H9 (cell line): Measurements from ENCODE around the gene CASK. TPM values are rescaled to one million over a fixed set of nuclear protein-coding genes. Genes with fewer than 3 reads are reported as not detected.

Experiments
- DNase-seq: peaks from one replicate; pipeline ENCODE4 v3.0.0-alpha.2; 2017
- H2AFZ ChIP-seq: one replicate; pipeline ENCODE4 v1.6.1; 2013; ENCODE audit warnings: mild to moderate bottlenecking, low read length, control low read depth, moderate library complexity
- H2AK5ac ChIP-seq: 2 replicates; pipeline ENCODE4 v1.6.1; 2013; ENCODE audit warnings: low read length, control low read depth, mixed read lengths; ENCODE audit not compliant: insufficient read length
- H2BK120ac ChIP-seq: one replicate; pipeline ENCODE4 v1.6.1; 2013; ENCODE audit warnings: low read depth, mild to moderate bottlenecking, low read length, control low read depth, inconsistent platforms; ENCODE audit not compliant: poor library complexity, severe bottlenecking
- H2BK12ac ChIP-seq: 2 replicates; pipeline ENCODE4 v1.6.1; 2013; ENCODE audit warnings: low read length, control low read depth, mixed read lengths, low read depth; ENCODE audit not compliant: insufficient read length
- H2BK15ac ChIP-seq: 2 replicates; pipeline ENCODE4 v1.6.1; 2013; ENCODE audit warnings: low read depth, low read length, control low read depth
- H2BK20ac ChIP-seq: one replicate; pipeline ENCODE4 v1.6.1; 2013; ENCODE audit warnings: low read depth, mild to moderate bottlenecking, low read length, control low read depth, inconsistent platforms; ENCODE audit not compliant: poor library complexity, severe bottlenecking
- H2BK5ac ChIP-seq: 2 replicates; pipeline ENCODE4 v1.6.1; 2013; ENCODE audit warnings: low read length, control low read depth, mixed read lengths; ENCODE audit not compliant: insufficient read length
- H3K14ac ChIP-seq: 2 replicates; pipeline ENCODE4 v1.6.1; 2013; ENCODE audit warnings: low read length, control low read depth; ENCODE audit not compliant: insufficient read depth
- H3K18ac ChIP-seq: 2 replicates; pipeline ENCODE4 v1.6.1; 2013; ENCODE audit warnings: low read depth, mild to moderate bottlenecking, mixed read lengths, low read length, control low read depth; ENCODE audit not compliant: insufficient read length
- H3K23ac ChIP-seq: 2 replicates; pipeline ENCODE4 v1.6.1; 2013; ENCODE audit warnings: low read length, control low read depth, mixed read lengths, low read depth; ENCODE audit not compliant: insufficient read length
- H3K23me2 ChIP-seq: 2 replicates; pipeline ENCODE4 v1.6.1; 2013; ENCODE audit warnings: low read depth, mild to moderate bottlenecking, mixed read lengths, low read length, control low read depth; ENCODE audit not compliant: insufficient read length, poor library complexity, severe bottlenecking
- H3K27ac ChIP-seq: 2 replicates; pipeline ENCODE4 v1.5.1; 2013; ENCODE audit warnings: low read length, control low read depth, mixed read lengths, low read depth; ENCODE audit not compliant: insufficient read length
- H3K27me3 ChIP-seq: 2 replicates; pipeline ENCODE4 v1.6.1; 2013; ENCODE audit warnings: low read length, control low read depth, inconsistent platforms; ENCODE audit not compliant: insufficient read depth
- H3K4ac ChIP-seq: 2 replicates; pipeline ENCODE4 v1.6.1; 2013; ENCODE audit warnings: low read depth, mild to moderate bottlenecking, control low read depth, inconsistent platforms, low read length, moderate library complexity
- H3K4me1 ChIP-seq: 2 replicates; pipeline ENCODE4 v1.6.1; 2013; ENCODE audit warnings: low read length, control low read depth, inconsistent platforms; ENCODE audit not compliant: insufficient read depth
- H3K4me2 ChIP-seq: 2 replicates; pipeline ENCODE4 v1.6.1; 2013; ENCODE audit warnings: low read length, control low read depth, mixed read lengths; ENCODE audit not compliant: insufficient read length, insufficient read depth
- H3K56ac ChIP-seq: 2 replicates; pipeline ENCODE4 v1.6.1; 2013; ENCODE audit warnings: low read depth, mild to moderate bottlenecking, mixed read lengths, low read length, control low read depth; ENCODE audit not compliant: insufficient read length
- H3K79me1 ChIP-seq: 2 replicates; pipeline ENCODE4 v1.6.1; 2013; ENCODE audit warnings: low read depth, mild to moderate bottlenecking, moderate library complexity, low read length, control low read depth, inconsistent platforms; ENCODE audit not compliant: insufficient read depth, poor library complexity, severe bottlenecking
- H3K79me2 ChIP-seq: 2 replicates; pipeline ENCODE4 v1.6.1; 2013; ENCODE audit warnings: low read length, control low read depth, inconsistent platforms; ENCODE audit not compliant: insufficient read depth
- H3K9ac ChIP-seq: 2 replicates; pipeline ENCODE4 v1.6.1; 2013; ENCODE audit warnings: low read length, control low read depth, mixed read lengths; ENCODE audit not compliant: insufficient read length; ENCODE audit errors: extremely low read depth
- H3K9me3 ChIP-seq: one replicate; pipeline ENCODE4 v1.6.1; 2013; ENCODE audit warnings: low read depth, low read length, inconsistent platforms; ENCODE audit not compliant: control insufficient read depth
- H3T11ph ChIP-seq: one replicate; pipeline ENCODE4 v1.6.1; 2013; ENCODE audit warnings: mild to moderate bottlenecking, low read length, control low read depth, inconsistent platforms
- H4K20me1 ChIP-seq: one replicate; pipeline ENCODE4 v1.6.1; 2013; ENCODE audit not compliant: control insufficient read depth, insufficient read length, insufficient read depth
- H4K5ac ChIP-seq: 2 replicates; pipeline ENCODE4 v1.6.1; 2013; ENCODE audit warnings: low read depth, mild to moderate bottlenecking, mixed read lengths, low read length, control low read depth; ENCODE audit not compliant: insufficient read length
- H4K8ac ChIP-seq: replicated peaks from 2 replicates; pipeline ENCODE4 v1.6.1; 2013; ENCODE audit warnings: low read length, control low read depth, mixed read lengths, low read depth; ENCODE audit not compliant: insufficient read length
- H4K91ac ChIP-seq: 2 replicates; pipeline ENCODE4 v1.6.1; 2013; ENCODE audit warnings: low read depth, mild to moderate bottlenecking, moderate library complexity, mixed read lengths, low read length, control low read depth; ENCODE audit not compliant: insufficient read length
- H3K27ac Mint-ChIP-seq, 3 experiments: 2 replicates in 2 of 3; 3 replicates in 1 of 3; pipeline ENCODE4 v1.8.0; 2020 to 2021; ENCODE audit warnings: mixed read lengths in 3 of 3, mild to moderate bottlenecking in 1 of 3, moderate library complexity in 1 of 3
- H3K27me3 Mint-ChIP-seq: 2 replicates; pipeline ENCODE4 v1.8.0; 2021; ENCODE audit warnings: low read depth, mild to moderate bottlenecking, moderate library complexity, mixed read lengths
- H3K36me3 Mint-ChIP-seq, 3 experiments: 2 replicates in 2 of 3; 3 replicates in 1 of 3; pipeline ENCODE4 v1.8.0; 2020 to 2021; ENCODE audit warnings: low read depth in 3 of 3, mixed read lengths in 3 of 3; ENCODE audit not compliant: insufficient read depth in 1 of 3
- H3K4me1 Mint-ChIP-seq, 2 experiments: 2 replicates each; pipeline ENCODE4 v1.8.0; 2020; ENCODE audit warnings: mixed read lengths in 2 of 2
- H3K4me3 Mint-ChIP-seq, 2 experiments: 2 replicates in 1 of 2; 3 replicates in 1 of 2; pipeline ENCODE4 v1.8.0; 2020 to 2021; ENCODE audit warnings: mild to moderate bottlenecking in 2 of 2, mixed read lengths in 2 of 2, moderate library complexity in 1 of 2
- H3K9me3 Mint-ChIP-seq, 2 experiments: 2 replicates in 1 of 2; 3 replicates in 1 of 2; pipeline ENCODE4 v1.8.0; 2020; ENCODE audit warnings: mild to moderate bottlenecking in 2 of 2, mixed read lengths in 2 of 2, moderate library complexity in 1 of 2
- WGBS: extraction: QIAGEN DNeasy Blood & Tissue Kit; methylation state at CpG from one replicate; pipeline ENCODE4 v1.1.7; 2013; ENCODE audit warnings: missing lambda C conversion rate, low lambda C conversion rate, mixed read lengths; ENCODE audit not compliant: insufficient read length; ENCODE audit errors: extremely low coverage; 5-methylcytosine and 5-hydroxymethylcytosine counted together
- total RNA-seq: library from RNA; stranded (reverse); gene quantifications from 2 replicates; pipeline ENCODE4 v1.2.1, GENCODE V29; 2021
- TF ChIP-seq, protein P1 (sequence below): fragments of 200-600 bp; sonication (generic); conservative IDR thresholded peaks from 3 replicates; pipeline ENCODE4 v1.8.0; 2021; ENCODE audit warnings: antibody characterized with exemption, mild to moderate bottlenecking

CASK gene
- total RNA-seq, 1 experiment from 2014 or later, result 44.1 TPM

DNA sequence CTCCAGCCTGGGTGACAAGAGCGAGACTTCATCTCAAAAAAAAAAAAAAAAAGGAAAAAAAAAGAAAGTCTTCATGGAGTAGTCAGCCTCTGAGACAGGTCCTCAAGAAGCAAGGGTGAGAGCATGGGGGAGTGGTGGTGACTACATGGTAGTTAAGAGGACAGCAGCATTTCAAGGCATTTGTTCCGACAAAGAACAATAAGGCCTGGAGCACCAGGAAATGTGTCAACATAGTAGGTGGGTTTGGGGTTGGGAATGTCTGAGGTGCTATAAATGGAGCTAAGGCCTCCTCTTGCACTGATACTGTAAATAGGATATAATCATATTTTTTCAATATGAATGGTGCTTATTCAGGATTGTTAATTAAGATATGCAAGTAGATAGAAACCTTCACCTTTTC is 165.0 kb downstream of the CASK start:
- no peak overlapping the region for H3K4me3 Mint-ChIP-seq
- Histone ChIP-seq H4K91ac (no peak overlapping the region), H3K4me1 (no peaks in the 10 kb centered on the region; the same call in 1 of the 2 replicates), H2BK15ac (no peak overlapping the region), H3K4me2 (no peak overlapping the region), H4K8ac (no peak overlapping the region), H3K79me2 (peaks cover 2% of the 10 kb centered on the region; the same call in 1 of the 2 replicates), H2AFZ (no peak overlapping the region), H2BK120ac (no peak overlapping the region), H3K9me3 (no peaks in the 10 kb centered on the region), H4K5ac (no peak overlapping the region), H3K27me3 (no peaks in the 10 kb centered on the region), H3K23ac (no peak overlapping the region), H3K27ac (no peak overlapping the region), H3K56ac (no peak overlapping the region), H3K23me2 (no peaks in the 10 kb centered on the region), H2BK5ac (no peak overlapping the region), H2AK5ac (no peak overlapping the region), H3K14ac (no peak overlapping the region), H3K9ac (no peak overlapping the region), H2BK12ac (no peak overlapping the region), H2BK20ac (no peak overlapping the region), H3T11ph (no peak overlapping the region), H3K79me1 (no peaks in the 10 kb centered on the region), H4K20me1 (no peaks in the 10 kb centered on the region), H3K18ac (no peak overlapping the region), H3K4ac (no peak overlapping the region)
- peaks cover 3 to 4% of the 10 kb centered on the region in 2 experiments; a peak in 2 of 4 replicates for H3K4me1 Mint-ChIP-seq
- peaks cover 40 to 60% of the 10 kb centered on the region in 2 experiments for H3K9me3 Mint-ChIP-seq
- H3K27ac Mint-ChIP-seq, result no peak overlapping the region
- DNase-seq, result no peak
- WGBS, result no CpG with 5 or more reads among the region's 2 CpGs
- TF ChIP-seq, protein P1, sequence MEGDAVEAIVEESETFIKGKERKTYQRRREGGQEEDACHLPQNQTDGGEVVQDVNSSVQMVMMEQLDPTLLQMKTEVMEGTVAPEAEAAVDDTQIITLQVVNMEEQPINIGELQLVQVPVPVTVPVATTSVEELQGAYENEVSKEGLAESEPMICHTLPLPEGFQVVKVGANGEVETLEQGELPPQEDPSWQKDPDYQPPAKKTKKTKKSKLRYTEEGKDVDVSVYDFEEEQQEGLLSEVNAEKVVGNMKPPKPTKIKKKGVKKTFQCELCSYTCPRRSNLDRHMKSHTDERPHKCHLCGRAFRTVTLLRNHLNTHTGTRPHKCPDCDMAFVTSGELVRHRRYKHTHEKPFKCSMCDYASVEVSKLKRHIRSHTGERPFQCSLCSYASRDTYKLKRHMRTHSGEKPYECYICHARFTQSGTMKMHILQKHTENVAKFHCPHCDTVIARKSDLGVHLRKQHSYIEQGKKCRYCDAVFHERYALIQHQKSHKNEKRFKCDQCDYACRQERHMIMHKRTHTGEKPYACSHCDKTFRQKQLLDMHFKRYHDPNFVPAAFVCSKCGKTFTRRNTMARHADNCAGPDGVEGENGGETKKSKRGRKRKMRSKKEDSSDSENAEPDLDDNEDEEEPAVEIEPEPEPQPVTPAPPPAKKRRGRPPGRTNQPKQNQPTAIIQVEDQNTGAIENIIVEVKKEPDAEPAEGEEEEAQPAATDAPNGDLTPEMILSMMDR, result no peak
- H3K36me3 Mint-ChIP-seq, result peaks cover 0 to 5% (median 3%) of the 10 kb centered on the region in 3 experiments; a peak in 4 of 7 replicates
- no peaks in the 10 kb centered on the region for H3K27me3 Mint-ChIP-seq
